Inflammatory macrophage (primary cell): Measurements from ENCODE around the gene GFPT2.
A peak's percentile ranks its signal among the peaks of the same experiment; 100 is the strongest.

Experiments used
- DNase-seq, 2 donors: peaks; one replicate each; pipeline ENCODE4 v3.0.0-alpha.2; 2020 to 2022

The GFPT2 gene

GRCh38 chr5:180350711-180351465, 2.2 kb downstream of the GFPT2 start:
- no peak for DNase-seq

DNA sequence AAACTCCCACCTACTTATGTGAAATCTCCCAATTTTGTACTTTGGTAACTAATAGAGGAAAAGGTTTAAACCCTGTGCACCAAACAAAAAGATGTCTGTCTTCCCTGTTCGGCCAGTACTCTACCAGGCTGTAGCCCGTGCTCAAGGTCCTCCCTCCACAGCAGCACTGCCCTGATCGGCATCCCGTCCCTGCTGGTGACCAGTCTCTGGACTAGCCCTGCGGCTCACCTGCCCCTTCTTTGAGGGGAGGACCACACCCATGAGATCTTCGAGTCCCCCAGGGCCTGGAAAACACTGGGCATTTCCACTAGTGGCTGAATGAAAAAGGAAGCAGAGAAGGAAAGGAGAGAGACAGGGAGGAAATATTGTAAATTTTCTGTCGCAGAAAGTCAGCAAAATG, 2.8 kb downstream of the GFPT2 start:
- DNase-seq, result no peak

DNA sequence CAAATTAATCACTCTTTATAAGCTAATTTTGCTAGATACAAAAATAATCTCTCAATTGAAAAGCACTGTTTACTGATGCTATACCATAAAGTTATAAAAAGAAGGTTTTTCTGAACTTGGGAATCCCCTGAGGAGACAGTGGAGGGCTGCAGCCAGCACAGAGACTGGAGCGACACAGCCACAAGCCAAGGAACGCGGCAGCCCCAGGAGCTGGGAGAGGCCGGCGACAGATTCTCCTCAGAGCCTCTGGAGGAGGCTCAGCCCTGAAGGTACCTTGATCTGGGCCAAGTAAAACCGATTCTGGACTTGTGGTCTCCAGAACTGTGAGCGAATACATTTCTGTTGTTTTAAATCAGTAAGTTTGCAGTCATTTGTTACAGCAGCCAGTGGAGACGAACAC, 3.7 kb downstream of the GFPT2 start:
- DNase-seq, result no peak

DNA sequence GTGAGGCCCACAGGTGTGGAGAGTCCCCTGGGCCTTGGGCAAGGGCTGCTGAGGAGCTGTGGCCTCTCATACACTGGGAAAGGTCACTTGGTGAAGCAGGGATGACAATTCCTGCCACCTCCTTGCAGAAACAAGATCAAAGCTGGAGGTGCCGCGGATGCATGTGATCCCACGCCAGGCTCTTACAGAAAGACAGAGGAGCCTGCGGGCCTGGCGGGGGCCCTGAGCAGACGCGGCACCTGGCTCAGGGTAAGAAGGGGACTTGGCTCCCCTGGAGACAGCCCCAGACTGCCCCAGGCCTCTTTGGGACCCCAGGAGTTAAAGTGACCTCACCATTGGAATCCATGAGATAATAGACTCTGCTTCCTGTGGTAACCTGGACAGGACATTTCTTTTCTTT, 4.8 kb downstream of the GFPT2 start:
- no peak for DNase-seq

DNA sequence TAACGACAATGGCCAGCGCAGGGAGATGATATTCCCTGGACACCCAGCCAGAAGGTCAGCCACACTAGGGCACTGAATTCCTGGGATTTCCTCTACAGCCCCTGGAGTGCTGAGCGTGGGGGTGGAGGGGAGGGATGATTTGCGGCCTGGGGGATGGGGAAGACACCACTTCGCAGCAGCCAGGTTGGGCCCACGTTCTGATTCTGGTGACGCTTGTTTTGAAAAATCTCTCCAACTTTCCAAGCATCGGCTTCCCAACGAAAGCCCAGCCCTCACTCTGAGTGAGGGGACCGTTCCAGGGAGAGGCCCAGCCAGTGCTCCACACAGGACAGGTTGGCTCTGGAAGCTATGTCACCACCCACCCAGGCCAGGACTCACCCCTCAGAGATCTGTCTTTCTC, 5.4 kb downstream of the GFPT2 start:
- no peak for DNase-seq

- DNase-seq, result no peak
Measured at GRCh38 chr5:180346358-180346757, 6.8 kb downstream of the GFPT2 start.

DNA sequence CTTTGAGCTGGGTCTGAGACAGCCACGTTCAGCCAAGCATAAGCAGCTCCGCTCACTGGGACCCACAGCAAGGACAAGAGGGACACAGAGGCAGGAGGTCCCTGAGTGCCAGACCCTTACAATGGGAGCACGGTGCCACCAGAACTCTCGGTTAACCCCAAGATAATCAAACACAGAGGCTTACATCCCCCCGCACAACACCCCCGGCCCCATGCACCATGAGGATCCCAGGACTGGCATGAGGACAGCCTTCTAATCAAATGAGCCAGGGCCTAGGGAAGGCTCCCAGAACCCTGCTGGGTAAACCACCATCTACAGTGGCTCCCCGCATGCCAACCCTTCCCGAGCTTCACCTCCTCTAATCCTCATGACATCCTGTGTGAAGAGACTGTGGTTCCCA, 7.4 kb downstream of the GFPT2 start:
- DNase-seq, result no peak

GRCh38 chr5:180345186-180345585, 8.0 kb downstream of the GFPT2 start:
- no peak for DNase-seq

GRCh38 chr5:180344696-180344999, 8.5 kb downstream of the GFPT2 start:
- no peak for DNase-seq

- peak; percentile 32 to 70 for DNase-seq
Measured at GRCh38 chr5:180343831-180344695, 9.1 kb downstream of the GFPT2 start.

DNA sequence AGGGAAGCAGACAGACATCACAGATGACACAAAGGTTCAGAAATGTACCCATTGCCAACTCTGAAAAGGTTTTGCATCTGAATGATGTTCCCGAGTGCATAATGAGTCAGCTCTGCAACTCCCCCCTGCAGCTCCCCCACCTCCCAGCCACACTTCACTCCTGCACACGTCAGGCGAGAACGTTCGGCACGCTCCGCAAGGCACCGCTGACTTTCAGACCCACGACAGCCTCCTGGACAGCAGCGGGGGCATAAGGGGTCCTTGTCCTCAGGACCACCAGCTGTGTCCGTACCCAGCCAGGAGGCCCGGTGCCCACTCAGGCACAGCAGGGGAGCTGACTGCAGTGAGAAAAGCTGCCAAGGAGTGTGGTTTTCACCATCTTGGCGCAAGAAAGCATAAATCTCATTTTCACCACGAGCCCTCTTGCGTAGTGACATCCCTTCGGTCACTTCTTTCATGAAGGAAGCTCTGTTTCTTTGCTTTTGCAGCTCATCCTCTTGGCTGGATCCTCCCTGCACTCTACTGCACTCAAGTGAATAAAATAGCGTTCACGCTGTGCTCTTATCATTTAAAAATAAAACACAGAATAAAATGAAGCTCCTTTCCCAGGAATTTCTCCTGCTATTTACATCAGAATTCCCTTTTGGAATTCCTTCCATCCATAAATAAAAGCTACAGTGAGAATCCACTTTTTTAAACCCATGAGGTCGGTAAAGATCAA, 9.9 kb downstream of the GFPT2 start:
- no peak for DNase-seq

- no peak for DNase-seq
Measured at GRCh38 chr5:180341595-180341994, 11.5 kb downstream of the GFPT2 start.

DNA sequence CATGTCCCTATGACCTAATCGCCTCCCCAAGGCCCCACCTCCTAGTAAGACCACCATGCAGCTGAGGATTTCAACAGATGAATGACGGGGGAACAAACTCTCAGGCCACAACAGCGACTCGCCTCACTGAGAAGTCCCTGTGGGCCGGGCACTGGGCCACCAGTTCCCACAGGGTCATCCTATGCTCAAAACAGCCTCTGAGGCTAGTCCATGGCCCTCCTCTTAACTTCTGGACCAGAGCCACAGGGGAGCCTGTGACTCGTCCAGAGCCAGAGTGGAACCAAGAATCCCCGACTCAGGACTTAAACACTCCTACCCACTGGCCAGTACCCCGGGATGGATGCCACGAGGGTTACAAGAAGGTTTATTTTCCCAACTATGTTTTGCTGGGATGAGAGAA, 12.3 kb downstream of the GFPT2 start:
- no peak for DNase-seq

DNA sequence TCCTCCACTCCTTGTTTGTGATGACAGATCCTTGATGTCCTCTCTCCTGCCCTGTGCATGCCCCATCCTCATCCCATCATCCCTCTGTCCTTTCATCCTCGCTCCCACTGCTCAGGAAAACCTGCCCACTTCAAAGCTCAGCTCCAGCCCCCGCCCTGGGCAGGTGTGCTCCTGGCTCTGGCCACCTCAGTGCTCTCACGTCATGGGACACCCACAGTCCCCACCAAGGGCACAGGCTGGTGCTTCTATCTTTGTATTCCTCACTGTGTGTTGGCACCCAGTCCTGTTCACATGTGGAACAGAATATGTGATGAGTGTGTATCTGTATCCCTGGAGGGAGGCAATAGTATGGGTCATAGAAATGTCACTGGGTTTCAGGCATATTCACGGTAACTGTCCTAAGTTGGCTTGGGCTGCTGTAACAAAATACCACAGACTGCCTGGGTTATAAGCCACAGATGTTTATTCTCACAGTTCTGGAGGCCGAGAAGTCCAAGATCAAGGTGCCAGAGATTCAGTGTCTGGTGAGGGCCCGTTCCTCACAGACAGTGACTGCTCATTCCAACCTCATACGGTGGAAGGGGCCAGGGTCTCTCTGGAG, 13.5 kb downstream of the GFPT2 start:
- DNase-seq, result no peak

DNA sequence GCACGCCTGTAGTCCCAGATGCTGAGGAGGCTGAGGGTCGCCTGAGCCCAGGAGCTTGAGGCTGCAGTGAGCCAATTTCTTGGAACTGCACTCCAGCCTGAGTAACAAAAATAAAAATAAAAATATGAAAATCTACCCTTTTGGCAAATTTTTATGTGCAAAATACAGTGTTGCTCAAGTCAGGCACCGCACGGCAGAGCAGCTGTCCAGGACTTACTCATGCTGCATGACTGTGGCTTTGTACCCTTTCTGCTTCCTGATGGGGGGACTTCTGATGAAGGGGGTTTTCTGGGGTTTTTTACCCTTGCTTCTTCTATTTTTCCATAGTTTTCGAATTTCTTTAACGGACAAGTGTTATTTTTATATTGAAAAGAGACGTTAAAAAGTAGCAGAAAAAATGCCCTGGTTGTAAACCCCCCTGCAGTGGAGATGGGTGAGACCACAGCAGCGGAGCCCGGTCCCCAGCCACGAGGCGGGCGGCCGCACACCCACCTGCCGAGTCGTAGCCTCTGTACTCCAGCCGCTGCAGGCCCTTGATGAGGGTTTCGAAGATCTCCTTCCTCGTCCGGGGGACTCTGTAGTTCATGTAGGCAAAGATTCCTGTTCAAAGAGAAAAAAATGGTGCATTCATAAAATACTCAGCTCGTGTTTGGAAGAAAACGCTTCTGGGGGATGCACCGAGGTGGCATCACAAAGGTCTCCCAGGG, 15.0 kb downstream of the GFPT2 start:
- no peak for DNase-seq

DNA sequence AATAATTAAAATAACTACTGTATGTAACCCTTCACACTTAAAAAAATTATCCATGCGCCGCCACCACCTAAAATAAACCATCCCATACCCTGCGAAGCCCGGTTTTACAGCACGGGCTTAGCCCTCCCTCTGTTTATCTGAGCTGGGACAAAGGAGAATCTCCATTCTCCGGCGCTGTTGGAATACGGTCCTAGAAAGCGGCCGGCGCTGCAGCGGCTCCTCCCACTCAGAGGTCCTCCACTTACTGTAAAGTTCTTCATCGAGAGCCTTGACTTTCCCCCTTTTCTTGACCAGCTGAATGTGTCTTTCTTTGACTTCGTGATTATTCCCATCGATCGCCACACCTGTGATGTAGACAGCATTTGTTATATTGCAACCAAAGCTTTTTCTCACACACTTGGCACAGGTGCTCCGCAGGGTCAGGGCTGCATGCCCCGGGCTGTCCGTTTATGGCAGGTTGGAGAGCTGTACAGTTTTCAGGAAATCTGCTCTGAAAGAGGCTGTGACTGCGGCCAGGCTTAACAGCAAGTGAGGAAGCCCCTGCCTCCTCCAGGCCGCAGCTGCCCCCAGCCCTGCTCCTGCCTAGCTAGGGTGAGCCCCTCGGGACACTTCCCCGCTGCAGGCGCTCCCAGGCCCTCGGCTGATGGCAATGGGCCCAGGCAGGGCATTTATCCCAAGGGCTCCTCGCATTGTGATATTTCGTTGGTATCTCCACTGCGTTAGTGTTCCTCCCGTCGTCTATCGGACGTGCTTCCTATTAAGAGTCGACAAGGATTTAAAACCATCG, 16.7 kb downstream of the GFPT2 start:
- no peak for DNase-seq

- no peak for DNase-seq
Measured at GRCh38 chr5:180335614-180336233, 17.4 kb downstream of the GFPT2 start.

- DNase-seq, result no peak
Measured at GRCh38 chr5:180334751-180335613, 18.2 kb downstream of the GFPT2 start.

DNA sequence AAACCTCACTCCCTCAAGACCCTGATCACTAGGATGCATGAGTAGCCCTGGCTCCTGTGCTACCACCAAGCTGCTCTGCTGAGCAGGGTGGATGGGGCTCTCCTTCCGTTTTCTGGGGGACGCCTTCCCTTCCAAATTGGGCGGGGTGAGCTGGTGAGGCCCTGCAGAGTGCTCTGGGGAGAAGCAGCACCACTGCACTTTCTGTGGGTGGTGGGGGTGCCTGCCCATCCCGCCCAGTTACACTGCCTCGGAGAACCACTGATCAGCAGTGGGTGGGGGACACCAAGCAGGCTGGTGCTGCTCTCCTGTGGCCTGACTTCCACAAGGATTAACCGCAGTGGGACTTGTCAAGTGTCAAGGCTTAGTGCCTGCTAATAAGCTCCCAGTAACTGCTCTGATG, 19.0 kb downstream of the GFPT2 start:
- DNase-seq, result no peak

DNA sequence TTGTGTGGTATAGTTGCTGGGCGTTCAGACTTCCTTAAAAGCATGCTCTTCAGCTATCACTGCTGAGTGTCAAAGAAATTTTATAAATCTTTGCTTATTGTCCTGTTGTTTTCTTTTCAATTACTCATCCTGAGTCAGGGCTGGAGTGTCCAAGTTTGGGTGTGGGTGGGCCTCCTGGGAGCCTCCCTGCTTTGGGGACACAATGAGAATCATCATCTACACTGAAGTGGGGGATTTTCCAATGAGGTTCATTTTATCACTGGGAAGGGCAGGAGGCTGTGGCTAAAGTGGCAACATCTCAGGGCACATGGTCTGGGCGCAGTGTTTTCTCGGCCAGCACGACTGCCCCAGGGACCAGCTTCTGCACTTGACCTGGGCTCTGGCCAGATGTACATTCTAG, 19.5 kb downstream of the GFPT2 start:
- no peak for DNase-seq
